ENCODE results near the gene PPM1L.

DNA sequence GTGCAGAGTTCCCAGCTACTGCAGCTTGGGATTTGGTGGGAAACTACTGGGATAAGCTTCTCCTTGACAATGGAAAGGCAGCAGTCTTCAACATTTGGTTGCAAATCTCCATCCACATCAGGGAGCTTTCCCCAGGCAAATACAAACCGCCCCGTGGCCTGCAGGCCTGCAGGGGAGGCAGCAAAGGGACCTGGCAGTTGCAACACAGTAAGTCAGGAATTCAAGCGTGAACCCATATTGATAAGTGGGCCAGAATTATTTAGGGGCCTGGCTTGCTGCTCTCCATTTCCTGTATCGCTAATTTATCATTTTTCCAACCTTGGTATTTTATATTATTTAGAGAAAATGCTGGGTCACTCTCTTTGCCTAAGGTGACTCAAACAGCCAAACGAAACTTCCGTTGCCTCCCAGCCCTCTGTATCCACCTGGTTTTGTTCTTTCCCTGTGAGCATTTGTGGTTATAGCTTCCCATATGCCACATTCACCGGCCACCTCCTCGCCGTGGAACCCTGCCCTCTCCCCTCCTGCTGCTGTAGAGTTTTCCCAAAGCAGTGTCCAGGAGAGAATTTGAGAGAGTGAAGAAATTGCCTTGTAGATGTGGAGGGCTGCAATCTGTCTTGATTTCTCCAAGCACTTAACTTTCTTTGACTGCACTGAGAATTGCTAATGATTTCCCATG lies 314.4 kb downstream of the PPM1L start:
- TF ChIP-seq, protein P1, sequence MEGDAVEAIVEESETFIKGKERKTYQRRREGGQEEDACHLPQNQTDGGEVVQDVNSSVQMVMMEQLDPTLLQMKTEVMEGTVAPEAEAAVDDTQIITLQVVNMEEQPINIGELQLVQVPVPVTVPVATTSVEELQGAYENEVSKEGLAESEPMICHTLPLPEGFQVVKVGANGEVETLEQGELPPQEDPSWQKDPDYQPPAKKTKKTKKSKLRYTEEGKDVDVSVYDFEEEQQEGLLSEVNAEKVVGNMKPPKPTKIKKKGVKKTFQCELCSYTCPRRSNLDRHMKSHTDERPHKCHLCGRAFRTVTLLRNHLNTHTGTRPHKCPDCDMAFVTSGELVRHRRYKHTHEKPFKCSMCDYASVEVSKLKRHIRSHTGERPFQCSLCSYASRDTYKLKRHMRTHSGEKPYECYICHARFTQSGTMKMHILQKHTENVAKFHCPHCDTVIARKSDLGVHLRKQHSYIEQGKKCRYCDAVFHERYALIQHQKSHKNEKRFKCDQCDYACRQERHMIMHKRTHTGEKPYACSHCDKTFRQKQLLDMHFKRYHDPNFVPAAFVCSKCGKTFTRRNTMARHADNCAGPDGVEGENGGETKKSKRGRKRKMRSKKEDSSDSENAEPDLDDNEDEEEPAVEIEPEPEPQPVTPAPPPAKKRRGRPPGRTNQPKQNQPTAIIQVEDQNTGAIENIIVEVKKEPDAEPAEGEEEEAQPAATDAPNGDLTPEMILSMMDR (IDR thresholded peaks at IDR 0.05; ENCODE audit: low read length) = no peak
- no peak for TF ChIP-seq EZH2 (optimal IDR thresholded peaks at IDR 0.05; ENCODE audit: low read depth, low read length)
- no peak for TF ChIP-seq EZH2phosphoT487 (IDR thresholded peaks at IDR 0.05; ENCODE audit: low read length)
